Activated B cell treated with CpG ODN at 0.5 μM for 24 hours (primary cell): ENCODE results near the gene INAFM1. TPM values are rescaled to one million over a fixed set of nuclear protein-coding genes. Genes with fewer than 3 reads are reported as not detected.
"Not testable (repeated sequence)": the region's sequence is repeated elsewhere in the genome, so short reads cannot be mapped to it uniquely, and the experiment has no call there.

Experiments
- ATAC-seq: fragments of 200-7000 bp; cut with Tn5 transposase; one replicate; pipeline ENCODE4 v1.10.0; 2021; ENCODE audit warnings: low read depth, mild to moderate bottlenecking, moderate library complexity
- CTCF ChIA-PET: fragments of 350-600 bp; sonication (Branson Sonifier 250); formaldehyde crosslinking; loops from one replicate; lab custom pipeline; 2021; ENCODE audit warnings: antibody characterized with exemption; lab: Charles Lee
- POLR2A ChIA-PET: fragments of 350-600 bp; sonication (Branson Sonifier 250); formaldehyde crosslinking; loops from one replicate; lab custom pipeline; 2021; ENCODE audit warnings: antibody characterized with exemption; lab: Charles Lee
- DNase-seq: peaks from one replicate; pipeline ENCODE4 v3.0.0; 2022
- H3K27ac Mint-ChIP-seq: one replicate; pipeline ENCODE4 v1.8.0; 2020; ENCODE audit warnings: mixed read lengths
- H3K27me3 Mint-ChIP-seq: one replicate; pipeline ENCODE4 v1.8.0; 2021; ENCODE audit warnings: mixed read lengths
- H3K36me3 Mint-ChIP-seq: one replicate; pipeline ENCODE4 v1.8.0; 2021; ENCODE audit warnings: low read depth, mixed read lengths
- H3K4me1 Mint-ChIP-seq: one replicate; pipeline ENCODE4 v1.8.0; 2021; ENCODE audit warnings: mixed read lengths
- H3K4me3 Mint-ChIP-seq: one replicate; pipeline ENCODE4 v1.8.0; 2020; ENCODE audit warnings: mild to moderate bottlenecking, mixed read lengths
- H3K9me3 Mint-ChIP-seq: one replicate; pipeline ENCODE4 v1.8.0; 2020; ENCODE audit warnings: mixed read lengths
- CTCF ChIP-seq: fragments of 200-600 bp; IDR thresholded peaks from one replicate; pipeline ENCODE4 v1.8.0; 2022; ENCODE audit warnings: antibody characterized with exemption, mild to moderate bottlenecking
- intact Hi-C: fragments of 100-400 bp; cut with micrococcal nuclease; formaldehyde crosslinking; loops from one replicate; pipeline ENCODE4 v1.15.1; 2024
- total RNA-seq: library from RNA; stranded (reverse); gene quantifications from 2 replicates; pipeline ENCODE4 v1.2.3, GENCODE V29; 2022

INAFM1 gene
- total RNA-seq, 1 donor from 2014 or later = 11.8 TPM

DNA sequence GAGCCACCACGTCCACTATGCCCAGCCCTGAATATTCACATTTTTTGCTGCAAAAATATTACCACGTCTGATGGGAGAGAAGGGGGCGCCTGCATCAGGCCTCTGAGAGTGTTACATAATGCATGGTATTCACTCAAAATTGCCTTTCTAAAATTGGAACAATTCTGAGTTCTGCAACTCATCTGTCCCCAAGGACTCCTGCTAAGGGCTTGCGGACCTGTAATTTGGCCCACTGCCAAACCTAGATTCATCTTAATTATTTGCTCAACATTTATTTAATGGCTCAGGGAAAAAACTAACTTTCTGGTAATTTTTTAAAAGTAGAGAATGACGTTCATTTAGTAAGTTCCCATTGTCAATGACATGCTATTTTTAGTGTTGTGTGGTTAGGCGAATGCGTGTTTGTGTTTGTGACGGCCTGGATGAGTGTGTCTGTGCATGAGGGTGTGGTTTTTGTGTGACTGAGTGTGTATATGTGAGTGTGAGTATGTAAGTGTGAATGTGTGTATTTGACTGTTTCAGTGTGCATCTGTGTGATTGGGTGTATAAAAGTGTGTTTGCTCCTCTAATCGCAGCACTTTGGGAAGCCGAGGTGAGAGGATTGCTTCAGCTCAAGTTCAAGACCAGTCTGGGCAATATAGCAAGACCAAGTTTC, 8.8 kb downstream of the INAFM1 start:
- Mint-ChIP-seq H3K27ac (no peak overlapping the region), H3K4me3 (no peak overlapping the region), H3K4me1 (peaks cover 11% of the 10 kb centered on the region), H3K36me3 (no peaks in the 10 kb centered on the region), H3K27me3 (no peaks in the 10 kb centered on the region), H3K9me3 (no peaks in the 10 kb centered on the region)
- ATAC-seq (no peak), DNase-seq (no peak)
- intact Hi-C loops = loop anchor here (1.0 to 5.0 kb wide), 3 partner anchors 108 to 414 kb away; no protein-coding TSS in a partner anchor
- POLR2A ChIA-PET = interaction anchor here (1.1 kb wide), 1 partner anchor 107 kb away, joined by 3 read pairs; no protein-coding TSS in a partner anchor
- TF ChIP-seq CTCF = no peak
- CTCF ChIA-PET = no interaction called here

DNA sequence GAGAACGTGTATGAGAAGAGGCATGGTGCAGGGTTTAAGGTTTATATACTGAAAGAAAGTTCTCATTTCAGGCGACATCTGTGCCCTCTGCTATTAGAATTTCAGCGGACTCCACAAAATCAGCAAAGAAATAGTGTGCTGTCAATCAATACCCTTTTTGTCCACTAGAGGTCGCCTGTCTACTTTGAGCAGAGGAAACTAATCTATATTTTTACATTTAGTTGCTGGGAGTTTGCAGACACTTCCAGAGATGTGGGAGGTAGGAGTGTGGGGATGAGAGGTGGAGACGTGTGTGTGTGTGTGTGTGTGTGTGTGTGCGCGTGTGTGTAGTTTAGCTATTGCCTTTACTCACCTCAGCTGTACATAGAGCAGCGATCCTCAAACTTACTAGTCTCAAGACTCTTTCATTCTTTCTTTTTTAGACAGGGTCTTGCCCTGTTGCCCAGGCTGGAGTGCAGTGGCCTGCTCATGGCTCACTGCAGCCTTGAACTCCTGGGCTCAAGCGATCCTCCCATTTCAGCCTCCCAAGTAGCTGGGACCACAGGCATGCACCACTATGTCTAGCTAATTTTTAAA, 9.7 kb downstream of the INAFM1 start:
- Mint-ChIP-seq H3K27me3 (no peaks in the 10 kb centered on the region), H3K27ac (no peak overlapping the region), H3K36me3 (no peaks in the 10 kb centered on the region), H3K4me3 (no peak overlapping the region), H3K9me3 (no peaks in the 10 kb centered on the region), H3K4me1 (peaks cover 20% of the 10 kb centered on the region)
- ChIA-PET POLR2A (interaction anchor here (1.1 to 1.6 kb wide), 5 partner anchors 9 to 106 kb away, joined by 3 to 9 read pairs (median 3); partner anchors contain the start of genes CCDC9, DHX34 and INAFM1), CTCF (interaction anchor here (0.7 to 1.8 kb wide), 9 partner anchors 9 to 463 kb away, joined by 3 to 13 read pairs (median 4); partner anchors contain the start of gene INAFM1)
- TF ChIP-seq CTCF = no peak
- no peak for ATAC-seq
- DNase-seq = no peak
- intact Hi-C loops = loop anchor here (1.0 to 5.0 kb wide), 3 partner anchors 107 to 413 kb away; no protein-coding TSS in a partner anchor

GRCh38 chr19:47296036-47296435, 21.4 kb downstream of the INAFM1 start:
- ChIA-PET CTCF (interaction anchor here (0.8 to 2.5 kb wide), 4 partner anchors 9 to 95 kb away, joined by 3 to 16 read pairs (median 4); partner anchors contain the start of gene INAFM1), POLR2A (interaction anchor here (0.6 to 1.2 kb wide), 3 partner anchors 11 to 548 kb away, joined by 3 to 5 read pairs (median 3); no protein-coding TSS in a partner anchor)

DNA sequence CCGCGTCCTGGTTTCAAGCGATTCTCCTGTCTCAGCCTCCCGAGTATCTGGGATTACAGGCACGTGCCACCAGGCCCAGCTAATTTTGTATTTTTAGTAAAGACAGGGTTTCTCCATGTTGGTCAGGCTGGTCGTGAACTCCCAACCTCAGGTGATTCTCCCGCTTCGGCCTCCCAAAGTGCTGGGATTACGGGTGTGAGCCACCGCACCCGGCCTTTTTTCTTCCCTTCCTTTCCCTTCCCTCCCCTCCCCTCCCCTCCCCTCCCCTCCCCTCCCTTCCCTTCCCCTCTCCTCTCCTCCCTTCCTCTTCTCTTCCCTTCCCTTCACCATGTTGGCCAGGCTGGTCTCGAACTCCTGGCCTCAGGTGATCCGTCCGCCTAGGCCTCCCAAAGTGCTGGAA, 26.2 kb downstream of the INAFM1 start:
- POLR2A ChIA-PET, ATAC-seq, H3K4me3 Mint-ChIP-seq, DNase-seq, intact Hi-C loops, CTCF ChIA-PET, H3K27ac Mint-ChIP-seq, H3K27me3 Mint-ChIP-seq, H3K9me3 Mint-ChIP-seq, H3K36me3 Mint-ChIP-seq: not testable (repeated sequence)
- peaks cover 36% of the 10 kb centered on the region for H3K4me1 Mint-ChIP-seq

More at GRCh38 chr19:47296036-47296435, 21.4 kb downstream of the INAFM1 start:
- DNase-seq (no peak), ATAC-seq (peak; percentile 75)
- H3K4me1 Mint-ChIP-seq = peaks cover 20% of the 10 kb centered on the region
- no peaks in the 10 kb centered on the region for H3K9me3 Mint-ChIP-seq
- no peak for TF ChIP-seq CTCF
- H3K36me3 Mint-ChIP-seq = no peaks in the 10 kb centered on the region
- no peak overlapping the region for H3K27ac Mint-ChIP-seq
- H3K27me3 Mint-ChIP-seq = no peaks in the 10 kb centered on the region
- H3K4me3 Mint-ChIP-seq = no peak overlapping the region
- intact Hi-C loops = loop anchor here (1.0 to 5.0 kb wide), 5 partner anchors 95 to 491 kb away; partner anchors contain the start of gene KPTN

DNA sequence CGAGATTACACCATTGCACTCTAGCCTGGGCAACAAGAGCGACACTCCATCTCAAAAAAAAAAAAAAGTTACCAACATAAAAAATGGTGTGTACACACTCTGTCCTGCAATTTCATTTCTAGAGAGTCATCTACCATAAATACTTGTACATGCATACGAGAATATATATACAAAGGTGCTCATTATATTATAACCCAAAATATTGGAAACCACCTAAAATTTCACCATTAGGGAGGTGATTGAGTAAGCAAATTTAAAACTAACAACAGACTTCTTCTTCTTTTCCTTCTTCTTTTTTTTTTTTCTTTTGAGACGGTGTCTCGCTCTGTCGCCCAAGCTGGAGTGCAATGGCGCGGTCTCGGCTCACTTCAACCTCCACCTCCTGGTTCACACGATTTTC, 27.6 kb downstream of the INAFM1 start:
- DNase-seq = no peak
- H3K4me3 Mint-ChIP-seq = no peak overlapping the region
- peaks cover 31% of the 10 kb centered on the region for H3K4me1 Mint-ChIP-seq
- POLR2A ChIA-PET = interaction anchor here (0.7 kb wide), 2 partner anchors 47 to 746 kb away, joined by 3 to 4 read pairs; no protein-coding TSS in a partner anchor
- peaks cover 6% of the 10 kb centered on the region for H3K27me3 Mint-ChIP-seq
- H3K36me3 Mint-ChIP-seq = no peaks in the 10 kb centered on the region
- ATAC-seq = no peak
- H3K27ac Mint-ChIP-seq = no peak overlapping the region
- H3K9me3 Mint-ChIP-seq = no peaks in the 10 kb centered on the region
- TF ChIP-seq CTCF = no peak
- intact Hi-C loops = no loop called here
- CTCF ChIA-PET = no interaction called here
